H1 (cell line): ENCODE measurements around the gene SEL1L2. TPM values are rescaled to one million over a fixed set of nuclear protein-coding genes. Genes with fewer than 3 reads are reported as not detected.

ENCODE experiments used
- CTCF ChIA-PET: fragments of 300-600 bp; sonication (Branson Sonifier 250); formaldehyde crosslinking; loops from one replicate; lab custom pipeline; 2021; ENCODE audit not compliant: partially characterized antibody; lab: Charles Lee
- POLR2A ChIA-PET: fragments of 300-600 bp; sonication (Branson Sonifier 250); formaldehyde crosslinking; loops from one replicate; lab custom pipeline; 2021; ENCODE audit warnings: inconsistent platforms; ENCODE audit not compliant: partially characterized antibody; lab: Charles Lee
- DNase-seq, 2 experiments: peaks; one replicate each; pipeline versions ENCODE4 v3.0.0 to v3.0.0-alpha.2; 2010 to 2022; ENCODE audit warnings: low spot score in 2 of 2, low read depth in 1 of 2, mixed read lengths in 1 of 2
- FAIRE-seq: peaks from 2 replicates; lab custom pipeline; 2011; peaks lifted over from hg19 to GRCh38; lab: Jason Lieb, UNC
- H2AFZ ChIP-seq: 2 replicates; pipeline ENCODE4 v1.8.1; 2012; ENCODE audit warnings: low read length, inconsistent platforms
- H2AK5ac ChIP-seq: 2 replicates; pipeline ENCODE4 v1.6.1; 2013; ENCODE audit warnings: low read depth, low read length
- H2BK120ac ChIP-seq: replicated peaks from 2 replicates; pipeline ENCODE3; 2013; ENCODE audit warnings: low read depth, low read length, inconsistent platforms
- H2BK12ac ChIP-seq: 2 replicates; pipeline ENCODE4 v1.6.1; 2013; ENCODE audit warnings: low read depth, low read length
- H2BK15ac ChIP-seq: 2 replicates; pipeline ENCODE4 v1.6.1; 2013; ENCODE audit warnings: low read length
- H2BK20ac ChIP-seq: 2 replicates; pipeline ENCODE4 v1.6.1; 2013; ENCODE audit warnings: low read length
- H2BK5ac ChIP-seq: 2 replicates; pipeline ENCODE4 v1.6.1; 2013; ENCODE audit warnings: low read depth, low read length
- H3K14ac ChIP-seq: 2 replicates; pipeline ENCODE4 v1.6.1; 2013; ENCODE audit warnings: inconsistent platforms; ENCODE audit not compliant: insufficient read length
- H3K18ac ChIP-seq: 2 replicates; pipeline ENCODE4 v1.6.1; 2013; ENCODE audit warnings: low read length; ENCODE audit errors: extremely low read depth
- H3K23ac ChIP-seq: 2 replicates; pipeline ENCODE4 v1.6.1; 2013; ENCODE audit warnings: inconsistent platforms; ENCODE audit not compliant: insufficient read length
- H3K23me2 ChIP-seq: 2 replicates; pipeline ENCODE4 v1.6.1; 2013; ENCODE audit warnings: low read depth, low read length
- H3K27ac ChIP-seq: 2 replicates; pipeline ENCODE4 v1.6.1; 2011; ENCODE audit warnings: low read depth, low read length, inconsistent platforms
- H3K27me3 ChIP-seq, 4 experiments: replicated peaks in 1 of 4; 1 replicate in 1 of 4; 2 replicates in 3 of 4; pipeline versions ENCODE4 v1.6.1 to v1.8.1; 2011 to 2013; ENCODE audit warnings: low read length in 3 of 4, mild to moderate bottlenecking in 3 of 4, inconsistent platforms in 2 of 4, mixed read lengths in 2 of 4, moderate library complexity in 1 of 4; ENCODE audit not compliant: control insufficient read depth in 3 of 4, insufficient read depth in 3 of 4; ENCODE audit errors: extremely low read depth in 1 of 4
- H3K36me3 ChIP-seq, 4 experiments: 2 replicates each; pipeline versions ENCODE4 v1.6.1 to v1.8.1; 2011 to 2013; ENCODE audit warnings: mild to moderate bottlenecking in 4 of 4, low read length in 3 of 4, moderate library complexity in 2 of 4, control low read depth in 1 of 4, inconsistent platforms in 1 of 4; ENCODE audit not compliant: insufficient read depth in 4 of 4, control insufficient read depth in 2 of 4
- H3K4ac ChIP-seq: replicated peaks from 2 replicates; pipeline ENCODE3; 2013; ENCODE audit warnings: low read length, low read depth, mixed read lengths, inconsistent platforms; ENCODE audit not compliant: insufficient read length
- H3K4me1 ChIP-seq, 4 experiments: replicated peaks in 1 of 4; 1 replicate in 1 of 4; 2 replicates in 3 of 4; pipeline versions ENCODE4 v1.6.1 to v1.8.1; 2011 to 2013; ENCODE audit warnings: low read length in 3 of 4, inconsistent platforms in 2 of 4, mixed read lengths in 1 of 4; ENCODE audit not compliant: insufficient read depth in 4 of 4, control insufficient read depth in 3 of 4
- H3K4me2 ChIP-seq, 2 experiments: 2 replicates each; pipeline versions ENCODE4 v1.6.1 to v1.8.1; 2011 to 2013; ENCODE audit warnings: low read depth in 2 of 2, low read length in 2 of 2, control low read depth in 1 of 2, inconsistent platforms in 1 of 2, mild to moderate bottlenecking in 1 of 2; ENCODE audit not compliant: insufficient read depth in 1 of 2
- H3K4me3 ChIP-seq, 4 experiments: fragments of 200-600, 300-600 bp in 1 of 4; sonication (generic), shearing (Covaris generic), sonication (Bioruptor Twin) in 1 of 4; 2 replicates each; pipeline versions ENCODE4 v1.5.1 to v1.8.1; 2011 to 2016; ENCODE audit warnings: low read length in 4 of 4, low read depth in 3 of 4, control low read depth in 2 of 4, inconsistent platforms in 2 of 4, mild to moderate bottlenecking in 2 of 4, mixed read lengths in 1 of 4, moderate library complexity in 1 of 4; ENCODE audit not compliant: insufficient read depth in 2 of 4; ENCODE audit errors: extremely low read depth in 1 of 4
- H3K56ac ChIP-seq: replicated peaks from 2 replicates; pipeline ENCODE3; 2013; ENCODE audit warnings: low read depth, mild to moderate bottlenecking, mixed read lengths, low read length, inconsistent platforms; ENCODE audit not compliant: insufficient read length
- H3K79me1 ChIP-seq: 2 replicates; pipeline ENCODE4 v1.6.1; 2013; ENCODE audit warnings: low read depth, low read length, control low read depth
- H3K79me2 ChIP-seq, 2 experiments: 2 replicates each; pipeline versions ENCODE4 v1.6.1 to v1.8.1; 2012 to 2013; ENCODE audit warnings: low read length in 2 of 2, mild to moderate bottlenecking in 2 of 2, inconsistent platforms in 1 of 2; ENCODE audit not compliant: insufficient read depth in 2 of 2, control insufficient read depth in 1 of 2
- H3K9ac ChIP-seq, 4 experiments: replicated peaks in 1 of 4; 1 replicate in 1 of 4; 2 replicates in 3 of 4; pipeline versions ENCODE4 v1.6.1 to v1.8.1; 2011 to 2013; ENCODE audit warnings: low read depth in 3 of 4, low read length in 3 of 4, control low read depth in 2 of 4, mild to moderate bottlenecking in 2 of 4, moderate library complexity in 2 of 4, inconsistent platforms in 1 of 4; ENCODE audit errors: extremely low read depth in 1 of 4
- H3K9me3 ChIP-seq, 2 experiments: 2 replicates each; pipeline versions ENCODE4 v1.6.1 to v1.8.1; 2012 to 2013; ENCODE audit warnings: mild to moderate bottlenecking in 2 of 2, moderate library complexity in 2 of 2, control low read depth in 1 of 2, inconsistent platforms in 1 of 2, low read depth in 1 of 2, low read length in 1 of 2, mixed read lengths in 1 of 2; ENCODE audit not compliant: insufficient read depth in 2 of 2
- H4K20me1 ChIP-seq, 2 experiments: replicated peaks in 1 of 2; 2 replicates each; pipeline versions ENCODE3 to v1.8.1; 2011 to 2013; ENCODE audit warnings: inconsistent platforms in 2 of 2, low read length in 2 of 2, mild to moderate bottlenecking in 1 of 2; ENCODE audit not compliant: insufficient read depth in 2 of 2, control insufficient read depth in 1 of 2
- H4K5ac ChIP-seq: 2 replicates; pipeline ENCODE4 v1.6.1; 2013; ENCODE audit warnings: low read length, low read depth, mixed read lengths, inconsistent platforms; ENCODE audit not compliant: insufficient read length
- H4K8ac ChIP-seq: 2 replicates; pipeline ENCODE4 v1.8.0; 2013; ENCODE audit warnings: mild to moderate bottlenecking, moderate library complexity, low read length, inconsistent platforms; ENCODE audit not compliant: insufficient read depth; ENCODE audit errors: extremely low read depth
- H4K91ac ChIP-seq: replicated peaks from 2 replicates; pipeline ENCODE3; 2013; ENCODE audit warnings: low read length, mixed read lengths, inconsistent platforms; ENCODE audit not compliant: insufficient read length
- CHD2 ChIP-seq: IDR thresholded peaks from 2 replicates; pipeline ENCODE4 v1.6.1; 2012; ENCODE audit warnings: low read length, improper control_type of control experiment
- CTBP2 ChIP-seq: IDR thresholded peaks from 2 replicates; pipeline ENCODE4 v1.7.0; 2011; ENCODE audit warnings: borderline replicate concordance, mild to moderate bottlenecking, moderate library complexity, mixed read lengths, low read length; ENCODE audit not compliant: insufficient read depth, insufficient read length
- E2F6 ChIP-seq: IDR thresholded peaks from 2 replicates; pipeline ENCODE4 v1.6.1; 2012; ENCODE audit warnings: inconsistent platforms
- EGR1 ChIP-seq: IDR thresholded peaks from 2 replicates; pipeline ENCODE4 v1.6.1; 2011; ENCODE audit warnings: low read depth, low read length, borderline replicate concordance
- GTF2F1 ChIP-seq: IDR thresholded peaks from 2 replicates; pipeline ENCODE4 v1.6.1; 2012; ENCODE audit warnings: low read depth, low read length, improper control_type of control experiment, borderline replicate concordance
- HDAC6 ChIP-seq: IDR thresholded peaks from one replicate; pipeline ENCODE4 v1.7.1; 2012; ENCODE audit warnings: low read depth, mild to moderate bottlenecking, inconsistent platforms, low read length, moderate library complexity
- NRF1 ChIP-seq: IDR thresholded peaks from 2 replicates; pipeline ENCODE4 v1.6.1; 2011; ENCODE audit warnings: mild to moderate bottlenecking, low read depth, low read length, improper control_type of control experiment
- PHF8 ChIP-seq: fragments of 200-600 bp; sonication (generic); conservative IDR thresholded peaks from 2 replicates; pipeline ENCODE4 v1.7.1; 2012; ENCODE audit warnings: low read depth, mild to moderate bottlenecking, inconsistent platforms, low read length, moderate library complexity
- RAD21 ChIP-seq, 2 experiments: IDR thresholded peaks in 1 of 2; conservative IDR thresholded peaks in 1 of 2; 2 replicates each; pipeline ENCODE4 v1.6.1; 2011; ENCODE audit warnings: low read depth in 2 of 2, low read length in 2 of 2, improper control_type of control experiment in 1 of 2, inconsistent platforms in 1 of 2, mild to moderate bottlenecking in 1 of 2, moderate library complexity in 1 of 2
- RBBP5 ChIP-seq: IDR thresholded peaks from 2 replicates; pipeline ENCODE4 v1.7.1; 2012; ENCODE audit warnings: low read depth, mild to moderate bottlenecking, inconsistent platforms, low read length, moderate library complexity, borderline replicate concordance
- RNF2 ChIP-seq: fragments of 200-900, 300-1000 bp; sonication (generic); IDR thresholded peaks from 2 replicates; pipeline ENCODE4 v1.7.1; 2016; ENCODE audit warnings: borderline replicate concordance, low read depth, mild to moderate bottlenecking, antibody characterized with exemption, low read length; ENCODE audit not compliant: poor library complexity, severe bottlenecking; ENCODE audit errors: missing control alignments
- SIX5 ChIP-seq: IDR thresholded peaks from 2 replicates; pipeline ENCODE4 v1.6.1; 2011; ENCODE audit warnings: mild to moderate bottlenecking, low read depth, low read length
- TEAD4 ChIP-seq: IDR thresholded peaks from 2 replicates; pipeline ENCODE4 v1.6.1; 2012; ENCODE audit warnings: low read depth, low read length, inconsistent platforms, mixed read lengths
- WGBS, 2 experiments: shearing (Covaris generic) in 1 of 2; methylation state at CpG; one replicate each; pipeline versions ENCODE4 v1.1.6 to v1.1.7; 2013 to 2015; ENCODE audit warnings: low lambda C conversion rate in 2 of 2, mixed read lengths in 2 of 2, inconsistent platforms in 1 of 2, low coverage in 1 of 2, missing lambda C conversion rate in 1 of 2; ENCODE audit not compliant: insufficient replicate concordance in 2 of 2, insufficient coverage in 1 of 2, insufficient read length in 1 of 2; ENCODE audit errors: extremely low coverage in 1 of 2, missing lambda C conversion rate in 1 of 2; 5-methylcytosine and 5-hydroxymethylcytosine counted together
- polyA plus RNA-seq, 7 experiments: library from polyadenylated mRNA; depleted of rRNA in 3 of 7; stranded (reverse) in 5 of 7; unstranded in 2 of 7; fragments of >200 nt in 5 of 7; fragments of 200-250 nt in 2 of 7; gene quantifications; 1 replicate in 5 of 7; 2 replicates in 1 of 7; 4 replicates in 1 of 7; pipeline versions ENCODE4 v1.2.1 to v1.2.3, GENCODE V29; 2011 to 2013; ENCODE audit warnings: missing spikeins in 2 of 7, mixed read lengths in 2 of 7
- total RNA-seq: library from RNA; stranded (reverse); fragmentation: NEBNext Ultra II Directional; extraction: Animal tissue kit (Norgen Biotek cat#: 25700); gene quantifications from 2 replicates; pipeline ENCODE4 v1.2.1, GENCODE V29; 2021

Gene SEL1L2
- total and polyA plus RNA-seq, 2 of the 8 experiments (the other 6 are each of a cell fraction or from before 2014, with no cell fraction given): not detected

- H3K4me2 ChIP-seq: no peak overlapping the region
- TF ChIP-seq RNF2 (no peak), PHF8 (no peak), E2F6 (no peak), CTBP2 (no peak), TEAD4 (no peak), EGR1 (no peak), RAD21 (IDR thresholded peaks at IDR 0.05 in 1 of 2, conservative IDR thresholded peaks at IDR 0.05 in 1 of 2; ENCODE audit: low read depth in 2 of 2, low read length in 2 of 2) (no peak), RBBP5 (no peak), NRF1 (no peak), SIX5 (no peak), HDAC6 (no peak), CHD2 (no peak), GTF2F1 (no peak)
Measured at GRCh38 chr20:13863244-13863643, 127.2 kb downstream of the SEL1L2 start.

More at GRCh38 chr20:13863244-13863643, 127.2 kb downstream of the SEL1L2 start:
- FAIRE-seq: no peak
- Histone ChIP-seq H3K27me3 (no peaks in the 10 kb centered on the region), H3K23ac (no peak overlapping the region), H4K20me1 (no peaks in the 10 kb centered on the region), H3K4me1 (no peaks in the 10 kb centered on the region; a peak in 2 of 7 replicates), H2BK20ac (no peak overlapping the region), H3K4me3 (no peak overlapping the region), H3K23me2 (no peaks in the 10 kb centered on the region; the same call in 1 of the 2 replicates), H3K79me2 (no peaks in the 10 kb centered on the region), H4K91ac (no peak overlapping the region), H3K79me1 (no peaks in the 10 kb centered on the region), H3K14ac (no peak overlapping the region), H3K27ac (no peak overlapping the region), H4K5ac (no peak overlapping the region), H2AK5ac (no peak overlapping the region), H3K9me3 (no peaks in the 10 kb centered on the region), H3K9ac (no peak overlapping the region), H4K8ac (no peak overlapping the region), H3K18ac (no peak overlapping the region), H3K4ac (no peak overlapping the region), H2BK120ac (no peak overlapping the region), H3K56ac (no peak overlapping the region), H3K36me3 (no peaks in the 10 kb centered on the region), H2BK5ac (no peak overlapping the region), H2BK12ac (no peak overlapping the region), H2BK15ac (no peak overlapping the region), H2AFZ (no peak overlapping the region)
- WGBS, 2 experiments: 88% methylated on average over 1 of the region's 1 CpG; no CpG with 5 or more reads in 1 of the 2 experiments
- ChIA-PET CTCF (interaction anchor here (1.6 kb wide), 1 partner anchor 10 kb away, joined by 3 read pairs; no protein-coding TSS in a partner anchor), POLR2A (no interaction called here)
- no peak for DNase-seq
